Stimulated activated naive B cell treated with anti-CD40 and anti-IgM and Interleukin-4, amounts not matched to agents 10 μg/mL and 1 μg/mL and 100 μg/mL, for 72 hours (primary cell): Measurements from ENCODE around the gene KLK12.

Experiments
- ATAC-seq, 2 donors: fragments of 150-1000 bp; cut with Tn5 transposase; replicated peaks; 2 replicates each; pipeline ENCODE4 v1.10.0; 2021; ENCODE audit warnings: moderate library complexity in 1 of 2
- DNase-seq: peaks from one replicate; pipeline ENCODE4 v3.0.0; 2021
- H3K27ac Mint-ChIP-seq: one replicate; pipeline ENCODE4 v1.8.0; 2022; ENCODE audit warnings: mild to moderate bottlenecking, mixed read lengths
- H3K27me3 Mint-ChIP-seq, 2 donors: one replicate each; pipeline ENCODE4 v1.8.0; 2022; ENCODE audit warnings: mixed read lengths in 2 of 2
- H3K36me3 Mint-ChIP-seq, 2 donors: one replicate each; pipeline ENCODE4 v1.8.0; 2022; ENCODE audit warnings: mixed read lengths in 2 of 2, mild to moderate bottlenecking in 1 of 2
- H3K4me1 Mint-ChIP-seq, 2 donors: one replicate each; pipeline ENCODE4 v1.8.0; 2022; ENCODE audit warnings: mixed read lengths in 2 of 2, mild to moderate bottlenecking in 1 of 2
- H3K4me3 Mint-ChIP-seq, 2 donors: one replicate each; pipeline ENCODE4 v1.8.0; 2022; ENCODE audit warnings: mild to moderate bottlenecking in 2 of 2, mixed read lengths in 2 of 2, moderate library complexity in 1 of 2
- H3K9me3 Mint-ChIP-seq, 2 donors: one replicate each; pipeline ENCODE4 v1.8.0; 2022; ENCODE audit warnings: mixed read lengths in 2 of 2, mild to moderate bottlenecking in 1 of 2

KLK12 gene

DNA sequence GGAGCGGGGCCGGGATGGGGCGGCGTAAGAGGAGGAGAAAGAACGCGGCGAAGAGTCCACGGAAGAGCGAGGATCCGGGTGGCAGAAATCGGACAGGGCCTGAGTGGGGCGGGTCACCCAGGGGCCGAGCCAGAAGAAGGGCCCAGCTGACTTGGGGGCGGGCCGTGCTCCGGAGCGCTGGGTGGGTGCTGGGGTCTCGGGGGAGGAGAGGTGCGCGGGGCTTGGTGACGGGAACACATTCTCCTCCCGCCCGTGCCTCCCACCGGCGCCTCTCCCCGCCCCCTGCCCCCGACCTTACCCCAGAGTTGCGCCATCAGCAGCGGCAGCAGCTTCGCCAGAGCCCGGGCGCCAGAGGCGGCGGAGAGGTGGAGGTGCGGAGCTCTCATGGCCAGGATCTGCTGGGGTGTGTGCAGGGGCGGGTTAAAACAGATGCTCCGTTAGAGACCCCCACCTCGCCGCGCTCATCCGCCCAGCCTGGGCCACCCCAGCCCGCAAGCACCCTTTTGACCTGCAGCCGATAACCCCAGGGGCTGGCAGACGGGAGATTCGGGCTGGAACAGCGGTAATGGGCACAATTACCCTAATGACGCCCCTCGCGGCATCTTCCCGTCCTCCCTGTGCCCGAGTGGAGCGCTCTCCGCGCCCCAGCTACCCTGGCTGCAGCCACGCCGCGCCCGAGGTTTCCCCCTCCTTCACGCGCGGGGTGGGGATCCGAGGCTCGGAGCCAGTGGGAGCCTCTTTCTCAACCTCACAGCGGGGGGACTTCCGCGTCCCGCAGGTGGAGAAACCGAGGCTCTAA lies 15.9 kb downstream of the KLK12 start:
- ATAC-seq = peak in 1 of 2 donors; percentile 22
- DNase-seq = no peak

DNA sequence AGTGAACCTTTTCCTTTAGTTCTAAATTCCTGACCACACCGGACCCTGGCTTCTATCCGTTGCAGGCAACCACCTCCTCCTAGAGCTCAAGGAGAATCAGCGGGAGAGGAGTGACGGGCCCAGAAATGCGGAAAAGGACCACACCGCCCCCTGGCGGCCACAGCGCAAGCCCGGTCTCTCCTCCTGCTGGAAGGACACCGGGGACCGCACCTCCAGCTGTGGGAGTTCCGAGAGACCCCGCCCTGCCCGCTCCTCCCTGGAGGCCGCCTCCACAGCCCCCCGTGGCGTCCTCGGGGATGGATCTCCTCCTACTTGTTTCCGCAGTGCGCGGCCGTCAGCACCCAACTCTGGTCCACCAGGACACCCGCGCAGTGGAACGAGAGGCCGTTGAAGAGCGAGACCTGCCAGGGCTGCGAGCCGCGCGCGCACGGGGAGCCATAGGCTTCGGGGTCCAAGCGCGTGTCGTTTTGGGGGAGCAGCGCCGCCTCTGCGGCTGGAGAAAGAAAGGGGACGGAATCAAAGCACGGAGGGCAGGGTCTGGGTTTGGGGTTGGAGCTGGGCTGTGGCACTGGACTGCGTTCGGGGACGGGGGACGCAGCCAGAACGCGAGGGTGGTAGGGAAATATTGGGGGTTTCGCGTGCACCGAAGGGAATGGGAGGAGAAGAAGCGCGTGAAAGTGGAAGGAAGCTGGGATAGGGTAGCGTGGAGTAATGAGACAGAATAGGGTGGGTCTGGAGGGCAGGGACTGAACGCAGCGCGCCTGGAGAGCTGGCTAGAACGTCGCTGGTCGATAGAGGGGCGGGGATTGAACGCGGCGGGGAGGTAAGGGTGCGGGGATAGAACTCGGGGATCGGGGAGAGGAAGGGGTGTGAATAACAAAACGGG lies 17.8 kb downstream of the KLK12 start:
- Mint-ChIP-seq H3K36me3 (peaks cover 0 to 13% of the 10 kb centered on the region in 2 donors), H3K9me3 (peaks cover 0 to 7% of the 10 kb centered on the region in 2 donors), H3K27ac (no peak overlapping the region), H3K4me3 (peak overlapping the region; percentile 66 to 71), H3K27me3 (peaks cover 74 to 76% of the 10 kb centered on the region in 2 donors), H3K4me1 (peaks cover 20 to 43% of the 10 kb centered on the region in 2 donors)
- DNase-seq (peak; percentile 33), ATAC-seq (peak; percentile 43 to 45)

More for the DNA sequence above, 15.9 kb downstream of the KLK12 start:
- Mint-ChIP-seq H3K36me3 (peaks cover 0 to 13% of the 10 kb centered on the region in 2 donors), H3K27ac (peak overlapping the region; percentile 62), H3K9me3 (peaks cover 0 to 7% of the 10 kb centered on the region in 2 donors), H3K4me3 (peak overlapping the region; percentile 72 to 74), H3K4me1 (peaks cover 20 to 43% of the 10 kb centered on the region in 2 donors), H3K27me3 (peaks cover 71 to 88% of the 10 kb centered on the region in 2 donors)

DNA sequence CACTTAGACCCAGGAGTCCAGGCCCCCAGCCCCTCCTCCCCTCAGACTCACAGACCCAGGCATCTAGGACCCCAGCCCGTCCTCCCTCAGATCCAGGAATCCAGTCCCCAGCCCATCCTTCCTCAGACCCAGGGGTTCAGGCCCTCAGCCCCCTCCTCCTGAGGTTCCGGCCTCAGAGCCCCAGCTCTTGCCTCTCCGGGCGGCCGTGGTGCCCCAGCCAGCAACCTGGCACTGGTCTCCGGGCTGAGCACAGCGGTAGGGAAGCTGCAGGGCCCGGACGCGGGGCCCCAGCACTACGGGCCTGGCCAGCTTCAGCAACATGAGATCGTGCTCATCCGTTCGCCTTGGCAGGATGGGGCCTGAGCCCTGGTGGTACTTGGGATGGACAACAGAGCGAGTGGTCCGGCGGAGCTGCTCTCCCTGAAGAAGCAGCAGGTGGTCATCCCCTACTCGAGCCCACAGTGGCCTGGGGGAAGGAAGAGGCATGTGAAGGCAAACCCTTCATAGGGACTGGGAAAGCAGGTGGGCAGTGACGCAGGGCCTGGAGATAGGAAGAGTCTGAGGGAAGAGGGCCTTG lies 19.0 kb downstream of the KLK12 start:
- H3K4me3 Mint-ChIP-seq = no peak overlapping the region
- peaks cover 0 to 13% of the 10 kb centered on the region in 2 donors for H3K36me3 Mint-ChIP-seq
- DNase-seq (no peak), ATAC-seq (no peak)
- peaks cover 0 to 7% of the 10 kb centered on the region in 2 donors for H3K9me3 Mint-ChIP-seq
- peaks cover 76 to 77% of the 10 kb centered on the region in 2 donors for H3K27me3 Mint-ChIP-seq
- peaks cover 20 to 43% of the 10 kb centered on the region in 2 donors for H3K4me1 Mint-ChIP-seq
- H3K27ac Mint-ChIP-seq = no peak overlapping the region

DNA sequence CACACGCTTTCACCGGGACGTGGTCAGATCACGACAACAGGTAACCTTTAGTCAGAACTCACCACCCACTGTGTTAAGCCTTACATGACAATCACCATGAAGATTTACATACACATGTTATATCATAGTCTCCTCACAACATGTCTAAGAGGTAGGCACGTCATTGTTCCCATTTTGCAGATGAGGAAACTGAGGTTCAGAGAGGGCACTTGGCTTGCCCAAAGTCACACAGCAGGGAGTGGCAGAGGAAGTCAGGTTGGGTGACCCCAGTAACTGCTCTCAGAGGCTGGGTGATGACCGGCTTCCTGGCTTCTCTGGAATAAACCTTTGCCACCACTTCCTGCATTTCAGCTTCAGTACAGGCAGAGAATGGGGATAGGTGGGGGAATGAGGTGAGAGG lies 20.6 kb downstream of the KLK12 start:
- no peak for ATAC-seq
- Mint-ChIP-seq H3K4me3 (no peak overlapping the region), H3K27ac (no peak overlapping the region), H3K36me3 (peaks cover 0 to 13% of the 10 kb centered on the region in 2 donors), H3K9me3 (peaks cover 0 to 7% of the 10 kb centered on the region in 2 donors), H3K4me1 (peaks cover 17 to 32% of the 10 kb centered on the region in 2 donors), H3K27me3 (peaks cover 74 to 79% of the 10 kb centered on the region in 2 donors)
- DNase-seq = no peak

DNA sequence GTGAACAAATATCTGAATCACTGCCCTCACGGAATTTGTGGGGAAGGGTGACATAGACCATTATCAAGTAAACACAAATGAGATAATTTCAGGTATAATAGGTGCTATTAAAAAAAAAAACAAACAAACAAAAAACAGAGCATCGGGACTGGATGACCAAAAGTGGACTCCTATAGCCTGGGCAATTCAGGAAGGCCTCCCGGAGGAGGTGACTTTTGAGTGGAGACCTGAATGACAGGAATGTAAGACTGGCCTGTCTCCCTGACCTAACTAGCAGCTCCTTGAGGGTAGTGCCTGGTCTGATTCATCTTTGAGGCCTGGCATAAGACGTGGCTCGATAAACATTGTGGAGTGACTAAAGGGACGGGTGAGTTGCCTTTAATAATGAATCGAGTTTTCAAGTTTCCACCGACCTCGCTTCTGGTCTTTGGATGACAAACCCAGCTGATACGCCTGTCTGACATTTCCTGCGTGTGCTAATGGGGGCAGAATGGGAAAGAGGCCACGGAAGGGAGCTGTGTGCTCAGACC lies 22.1 kb downstream of the KLK12 start:
- Mint-ChIP-seq H3K27ac (no peak overlapping the region), H3K4me1 (peaks cover 11 to 17% of the 10 kb centered on the region in 2 donors), H3K27me3 (peaks cover 65 to 70% of the 10 kb centered on the region in 2 donors), H3K36me3 (peaks cover 0 to 8% of the 10 kb centered on the region in 2 donors), H3K9me3 (peaks cover 0 to 7% of the 10 kb centered on the region in 2 donors), H3K4me3 (no peak overlapping the region)
- DNase-seq (no peak), ATAC-seq (no peak)

DNA sequence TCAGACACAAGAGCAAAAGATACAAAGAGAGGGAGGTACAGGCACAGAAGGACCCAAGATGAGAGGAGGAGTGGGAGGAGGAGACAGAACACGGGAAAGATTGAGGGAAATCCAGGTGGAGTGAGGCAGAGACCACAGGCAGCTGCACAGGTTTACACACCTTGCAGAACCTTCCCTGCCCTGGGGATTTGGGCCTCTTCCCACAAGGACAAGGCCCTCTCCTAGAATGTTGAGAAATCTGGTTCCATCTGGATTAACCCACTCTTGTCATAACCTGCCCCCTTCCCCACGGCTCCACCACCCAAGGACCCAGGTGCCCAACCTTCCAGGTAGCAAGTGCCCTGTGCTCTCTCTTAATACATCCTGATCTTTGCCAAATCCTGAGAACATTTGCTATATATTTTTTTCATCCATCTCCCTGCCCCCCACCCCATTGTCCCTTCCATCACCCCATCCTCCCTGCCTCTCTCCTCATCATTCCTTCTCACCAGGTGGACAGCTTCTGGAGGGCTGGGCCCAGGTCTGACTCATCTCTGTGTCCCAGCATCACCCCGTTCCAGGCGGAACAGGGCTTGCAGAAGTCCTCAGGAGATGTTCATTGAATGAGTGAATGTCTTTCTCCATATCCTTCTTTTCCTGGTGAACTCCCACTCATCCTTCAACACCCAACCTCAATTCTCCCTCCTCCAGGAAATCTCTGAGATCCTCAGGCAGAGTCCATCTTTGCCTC lies 24.6 kb downstream of the KLK12 start:
- Mint-ChIP-seq H3K4me3 (no peak overlapping the region), H3K9me3 (no peaks in the 10 kb centered on the region), H3K4me1 (peaks cover 0 to 2% of the 10 kb centered on the region in 2 donors), H3K36me3 (no peaks in the 10 kb centered on the region), H3K27me3 (peaks cover 40 to 58% of the 10 kb centered on the region in 2 donors), H3K27ac (no peak overlapping the region)
- ATAC-seq (no peak), DNase-seq (no peak)

DNA sequence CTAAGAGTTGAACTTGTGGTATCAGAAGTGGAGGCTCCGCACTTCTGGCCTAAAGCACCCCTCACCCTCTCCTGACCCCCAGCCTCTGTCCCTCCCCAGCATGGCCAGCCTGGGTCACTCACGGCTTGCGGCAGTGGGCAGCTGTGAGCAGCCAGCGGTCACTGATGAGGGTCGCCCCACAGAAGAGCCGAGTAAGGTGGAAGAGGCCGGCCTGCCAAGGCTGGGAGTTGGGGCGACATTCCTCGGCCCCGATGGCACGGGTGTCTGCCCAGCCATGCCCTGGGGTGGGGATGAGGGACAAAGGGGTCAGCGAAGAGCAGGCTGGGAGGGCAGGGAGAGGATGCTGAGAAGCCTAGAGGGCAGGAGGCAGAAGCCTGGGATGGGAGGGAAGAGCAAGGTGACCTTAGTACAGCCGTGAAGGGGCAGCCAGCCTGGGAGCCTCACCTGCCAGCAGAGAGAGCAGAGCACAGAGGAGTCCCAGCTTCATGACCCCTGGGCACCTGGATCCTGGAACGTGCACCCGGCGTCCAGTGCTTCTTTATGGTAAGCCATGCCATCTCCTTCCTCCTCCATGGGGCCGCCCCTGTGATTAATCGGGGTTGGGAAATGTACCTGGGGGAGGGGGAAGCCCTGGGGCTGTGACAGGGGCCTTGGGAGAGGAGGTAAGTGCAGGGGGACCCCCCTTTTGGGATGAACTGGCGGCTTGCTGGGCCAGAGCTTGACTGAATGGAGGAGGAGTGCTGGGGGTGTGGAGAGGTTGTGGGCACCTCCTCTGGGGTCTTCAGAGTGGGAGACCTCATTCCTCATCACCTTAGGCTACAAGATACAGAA lies 25.5 kb downstream of the KLK12 start:
- no peak overlapping the region for H3K4me3 Mint-ChIP-seq
- no peak overlapping the region for H3K27ac Mint-ChIP-seq
- H3K4me1 Mint-ChIP-seq = peaks cover 0 to 2% of the 10 kb centered on the region in 2 donors
- no peaks in the 10 kb centered on the region for H3K36me3 Mint-ChIP-seq
- ATAC-seq (no peak), DNase-seq (no peak)
- no peaks in the 10 kb centered on the region for H3K9me3 Mint-ChIP-seq
- peaks cover 36 to 49% of the 10 kb centered on the region in 2 donors for H3K27me3 Mint-ChIP-seq

DNA sequence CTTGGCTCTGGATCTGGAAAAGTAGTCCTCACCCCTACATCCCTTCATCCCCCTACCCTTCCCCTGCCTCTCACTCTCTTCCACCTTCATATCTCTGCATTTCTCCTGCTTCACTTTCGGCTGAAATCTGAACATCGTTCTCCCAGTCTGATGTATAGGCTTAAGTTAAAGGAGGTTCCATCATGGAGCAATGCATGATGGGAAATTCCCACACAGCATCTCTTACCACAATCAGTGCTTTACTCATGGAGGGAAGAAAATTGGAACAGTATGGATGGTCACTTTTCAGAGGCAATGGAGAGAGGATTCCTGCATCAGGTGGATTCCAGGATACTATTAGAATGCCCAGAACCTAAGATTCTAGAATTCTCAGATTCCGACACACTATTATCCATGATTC lies 27.3 kb downstream of the KLK12 start:
- Mint-ChIP-seq H3K4me1 (peaks cover 2% of the 10 kb centered on the region in 2 donors), H3K27me3 (peaks cover 40% of the 10 kb centered on the region in 2 donors), H3K36me3 (no peaks in the 10 kb centered on the region), H3K27ac (no peak overlapping the region), H3K4me3 (no peak overlapping the region), H3K9me3 (peaks cover 0 to 1% of the 10 kb centered on the region in 2 donors)
- ATAC-seq (no peak), DNase-seq (no peak)

DNA sequence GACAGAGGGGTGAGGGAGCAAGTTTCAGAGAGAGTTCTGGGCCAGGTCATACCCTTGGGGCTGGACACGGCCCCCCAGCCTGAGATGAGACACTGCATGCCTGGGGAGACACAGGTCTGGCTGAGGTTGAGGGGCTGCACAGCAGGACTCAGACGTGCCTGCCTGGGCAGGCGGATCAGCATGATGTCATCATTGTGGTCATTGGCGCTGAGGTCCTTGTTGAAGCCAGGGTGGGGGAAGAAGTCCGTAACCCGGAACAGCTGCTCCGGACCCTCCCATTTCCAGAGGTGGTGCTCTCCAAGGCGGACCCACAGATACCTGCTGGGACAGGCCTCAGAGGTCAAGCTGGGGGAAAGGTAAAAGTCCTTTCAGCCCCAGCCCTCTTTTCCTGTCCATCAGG lies 28.4 kb downstream of the KLK12 start:
- no peak overlapping the region for H3K4me3 Mint-ChIP-seq
- no peak overlapping the region for H3K27ac Mint-ChIP-seq
- H3K9me3 Mint-ChIP-seq = peaks cover 0 to 1% of the 10 kb centered on the region in 2 donors
- ATAC-seq (no peak), DNase-seq (no peak)
- no peaks in the 10 kb centered on the region for H3K36me3 Mint-ChIP-seq
- H3K27me3 Mint-ChIP-seq = peaks cover 47 to 51% of the 10 kb centered on the region in 2 donors
- H3K4me1 Mint-ChIP-seq = peaks cover 2 to 5% of the 10 kb centered on the region in 2 donors

DNA sequence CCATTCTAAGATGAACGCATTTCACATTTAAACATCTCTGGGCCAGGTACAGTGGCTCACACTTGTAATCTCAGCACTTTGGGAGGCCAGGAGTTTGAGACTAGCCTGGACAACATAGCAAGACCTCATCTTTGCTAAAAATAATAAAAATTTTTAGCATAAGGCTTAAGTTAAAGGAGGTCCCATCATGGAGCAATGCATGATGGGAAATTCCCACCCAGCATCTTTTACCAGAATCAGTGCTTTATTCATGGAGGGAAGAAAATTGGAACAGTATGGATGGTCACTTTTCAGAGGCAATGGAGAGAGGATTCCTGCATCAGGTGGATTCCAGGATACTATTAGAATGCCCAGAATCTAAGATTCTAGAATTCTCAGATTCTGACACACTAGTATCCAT lies 29.6 kb downstream of the KLK12 start:
- Mint-ChIP-seq H3K4me1 (peaks cover 2 to 5% of the 10 kb centered on the region in 2 donors), H3K27me3 (peaks cover 51 to 53% of the 10 kb centered on the region in 2 donors), H3K36me3 (no peaks in the 10 kb centered on the region), H3K9me3 (peaks cover 0 to 1% of the 10 kb centered on the region in 2 donors), H3K4me3 (no peak overlapping the region), H3K27ac (no peak overlapping the region)
- no peak for DNase-seq
- ATAC-seq = no peak

DNA sequence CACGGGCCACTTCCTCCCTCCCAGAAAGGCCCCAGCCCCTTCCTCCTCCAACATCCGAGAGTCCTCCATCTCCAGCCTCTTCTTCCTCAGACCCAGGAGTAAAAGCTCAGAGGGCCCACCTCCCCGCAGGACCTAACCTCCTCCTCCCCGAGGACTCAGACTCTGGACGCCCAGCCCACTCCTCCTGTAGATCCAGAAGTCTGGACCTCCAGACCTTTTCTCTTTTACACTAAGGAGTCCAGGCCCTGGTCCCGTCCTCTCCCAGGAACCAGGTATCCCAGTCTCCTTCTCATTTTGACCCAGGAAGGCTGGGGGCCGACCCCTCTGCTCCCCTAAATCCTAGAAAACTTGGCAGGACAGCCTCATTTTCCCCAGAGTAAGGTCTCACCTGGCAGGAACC lies 31.5 kb downstream of the KLK12 start:
- Mint-ChIP-seq H3K4me3 (no peak overlapping the region), H3K27ac (no peak overlapping the region), H3K9me3 (peaks cover 0 to 1% of the 10 kb centered on the region in 2 donors), H3K27me3 (peaks cover 55% of the 10 kb centered on the region in 2 donors), H3K4me1 (peaks cover 2 to 5% of the 10 kb centered on the region in 2 donors), H3K36me3 (no peaks in the 10 kb centered on the region)
- no peak for ATAC-seq
- no peak for DNase-seq

DNA sequence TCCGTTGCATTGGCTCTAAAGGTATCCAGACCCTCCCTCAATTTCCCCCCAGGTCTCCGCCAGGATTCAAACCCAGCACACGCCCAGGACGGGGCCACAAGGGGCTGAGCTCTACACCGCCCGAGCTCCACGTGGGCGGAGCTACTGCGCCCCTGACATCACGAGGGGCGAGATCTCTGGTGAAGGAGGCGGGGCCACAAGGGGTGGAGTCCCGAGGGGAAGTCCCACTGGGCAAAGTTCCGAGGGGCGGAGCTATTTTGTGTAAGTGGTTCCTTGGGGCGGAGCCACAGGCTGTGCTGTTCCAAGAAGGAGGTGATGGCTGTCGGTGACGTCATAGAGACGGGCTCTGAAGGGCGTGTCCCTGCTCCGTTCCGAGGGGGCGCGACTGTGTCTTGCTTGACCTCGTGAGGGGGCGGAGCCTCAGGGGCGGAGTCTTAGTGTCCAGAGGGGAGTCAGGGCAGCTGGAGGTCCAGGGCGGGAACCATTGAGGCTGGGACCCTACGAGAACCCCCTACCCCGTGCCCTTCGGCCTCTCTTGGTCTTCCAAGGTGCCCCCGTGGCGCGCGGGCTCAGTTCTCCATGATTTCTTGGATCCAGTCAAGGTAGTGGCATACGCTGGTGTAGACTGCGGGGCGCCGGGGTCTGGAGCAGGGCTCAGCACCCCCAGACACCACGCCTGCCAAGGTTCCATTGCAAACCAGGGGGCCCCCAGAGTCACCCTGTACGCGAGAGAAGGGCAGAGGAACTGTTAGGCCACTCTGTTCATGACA lies 32.1 kb downstream of the KLK12 start:
- DNase-seq (no peak), ATAC-seq (peak; percentile 31 to 42)
- peaks cover 60 to 61% of the 10 kb centered on the region in 2 donors for H3K27me3 Mint-ChIP-seq
- H3K9me3 Mint-ChIP-seq = peaks cover 0 to 1% of the 10 kb centered on the region in 2 donors
- peaks cover 2 to 5% of the 10 kb centered on the region in 2 donors for H3K4me1 Mint-ChIP-seq
- H3K27ac Mint-ChIP-seq = no peak overlapping the region
- H3K36me3 Mint-ChIP-seq = no peaks in the 10 kb centered on the region
- no peak overlapping the region for H3K4me3 Mint-ChIP-seq
